OCI-LY1 (cell line): ENCODE data around the gene RIPPLY1.

Experiments
- CTCF ChIP-seq: fragments of 200-600 bp; sonication (generic), shearing (Covaris generic); IDR thresholded peaks from 2 replicates; pipeline ENCODE4 v1.5.1; 2017; ENCODE audit warnings: mild to moderate bottlenecking, antibody characterized with exemption, low read length, moderate library complexity, mixed read lengths
- EZH2 ChIP-seq: fragments of 200-600 bp; sonication (generic), shearing (Covaris generic); IDR thresholded peaks from 2 replicates; pipeline ENCODE4 v1.8.0; 2017; ENCODE audit warnings: borderline replicate concordance, mixed run types, mild to moderate bottlenecking, antibody characterized with exemption, low read length, moderate library complexity, mixed read lengths

GRCh38 chrX:106894978-106895452 lies 8.1 kb downstream of the RIPPLY1 start:
- TF ChIP-seq CTCF: no peak
- no peak for TF ChIP-seq EZH2
